HG02870 (cell line): Measurements from ENCODE around the gene PIH1D2.
A peak's percentile ranks its signal among the peaks of the same experiment; 100 is the strongest.
"Not testable (repeated sequence)": the region's sequence is repeated elsewhere in the genome, so short reads cannot be mapped to it uniquely, and the experiment has no call there.

Experiments used
- ATAC-seq: cut with Tn5 transposase; IDR thresholded peaks from one replicate; pipeline ENCODE4 v1.9.1; 2021; ENCODE audit warnings: mild to moderate bottlenecking, moderate library complexity; ENCODE audit not compliant: unreplicated experiment

Gene PIH1D2

DNA sequence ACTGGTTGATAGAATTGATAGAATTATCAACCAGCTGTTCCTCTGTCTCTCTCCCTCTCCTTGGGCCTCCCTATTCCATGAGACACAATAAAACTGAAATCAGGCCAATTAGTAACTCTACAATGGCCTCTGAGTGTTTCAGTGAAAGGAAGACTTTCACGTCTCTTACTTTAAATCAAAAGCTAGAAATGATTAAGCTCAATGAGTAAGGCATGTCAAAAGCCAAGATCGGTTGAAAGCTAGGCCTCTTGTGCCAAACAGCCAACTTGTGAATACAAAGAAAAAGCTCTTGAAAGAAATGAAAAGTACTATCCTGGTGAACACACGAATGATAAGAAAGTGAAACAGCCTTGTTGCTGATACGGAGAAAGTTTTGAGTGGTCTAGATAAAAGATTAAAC, 16.6 kb downstream of the PIH1D2 start:
- ATAC-seq: no peak

DNA sequence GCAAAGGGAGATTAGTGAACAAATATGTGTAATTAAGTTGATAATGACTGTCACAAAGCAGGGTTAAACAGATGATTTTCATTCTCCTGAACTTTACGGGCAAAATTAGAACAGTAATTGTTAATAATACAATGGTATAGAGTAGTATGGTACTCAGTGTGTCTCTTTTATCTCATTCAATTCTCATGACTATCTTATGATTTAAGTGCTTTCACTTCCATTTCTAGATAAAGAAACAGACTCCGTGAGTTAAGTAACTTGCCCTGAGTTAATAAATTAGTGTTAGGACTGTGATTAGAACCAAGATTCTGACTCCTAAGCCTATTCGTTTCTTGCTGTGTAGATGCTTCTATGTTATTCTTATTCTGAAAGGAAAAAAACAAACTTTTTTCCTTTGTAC, 22.0 kb downstream of the PIH1D2 start:
- no peak for ATAC-seq

- ATAC-seq: peak; percentile 85
Observed at GRCh38 chr11:112050721-112051120, 23.1 kb downstream of the PIH1D2 start.

DNA sequence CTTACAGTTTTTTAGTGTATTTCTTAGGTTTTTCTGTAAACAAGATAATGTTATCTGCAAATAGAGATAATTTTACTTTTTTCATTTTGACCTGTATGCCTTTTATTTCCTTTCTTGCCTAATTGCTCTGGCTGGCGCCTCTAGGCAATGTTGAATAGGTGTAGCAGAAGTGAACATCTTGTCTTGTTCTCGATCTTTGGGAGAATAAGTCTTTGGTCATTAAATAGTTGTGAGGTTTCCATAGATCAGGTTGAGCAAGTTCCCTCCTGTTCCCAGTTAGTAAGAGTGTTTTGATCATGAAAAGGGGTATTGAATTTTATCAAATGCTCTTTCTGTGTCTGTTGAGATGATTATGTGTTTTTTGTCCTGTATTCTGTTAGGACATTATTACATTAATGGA, 24.0 kb downstream of the PIH1D2 start:
- ATAC-seq: no peak

GRCh38 chr11:112048256-112048655, 25.6 kb downstream of the PIH1D2 start:
- ATAC-seq: not testable (repeated sequence)

- ATAC-seq: not testable (repeated sequence)
Observed at GRCh38 chr11:112046647-112047046, 27.2 kb downstream of the PIH1D2 start.

GRCh38 chr11:112044961-112045360, 28.9 kb downstream of the PIH1D2 start:
- no peak for ATAC-seq

DNA sequence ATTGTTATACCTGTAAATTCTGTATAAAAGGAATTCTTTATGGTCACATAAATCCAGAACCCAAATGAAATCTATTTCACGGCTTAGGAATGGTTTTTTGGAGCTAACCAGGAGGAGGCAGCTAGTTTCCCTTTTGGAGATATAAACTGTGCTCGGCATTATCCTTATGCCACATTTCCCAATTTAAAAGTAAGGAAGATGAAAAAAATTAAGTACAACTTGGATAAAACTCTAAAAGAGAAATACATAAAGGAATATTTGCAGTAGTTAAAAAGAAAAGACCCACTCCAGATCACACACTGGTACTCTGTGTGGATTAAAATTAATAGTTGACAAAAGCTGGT, 30.9 kb downstream of the PIH1D2 start:
- no peak for ATAC-seq

GRCh38 chr11:112042161-112042960, 31.5 kb downstream of the PIH1D2 start:
- ATAC-seq: no peak

DNA sequence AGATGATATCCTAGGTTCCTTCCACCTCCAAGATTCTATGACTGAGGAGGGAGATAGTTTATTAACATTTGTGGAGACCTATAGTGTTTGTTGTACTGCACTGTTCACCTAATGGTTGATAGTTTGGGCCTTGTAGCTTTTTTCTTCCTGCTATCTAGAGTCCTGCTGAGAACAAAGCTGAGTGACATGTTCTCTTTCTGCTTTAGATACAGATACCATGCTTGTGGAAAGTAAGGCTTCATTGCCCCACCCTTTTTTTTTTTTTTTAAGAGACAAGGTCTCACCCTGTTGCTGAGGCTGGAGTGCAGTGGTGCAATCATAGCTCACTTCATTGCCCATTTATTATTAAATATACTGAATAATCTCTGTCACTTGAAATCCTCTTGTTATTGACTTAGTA, 36.3 kb downstream of the PIH1D2 start:
- ATAC-seq: no peak

- no peak for ATAC-seq
Observed at GRCh38 chr11:112033902-112034301, 39.9 kb downstream of the PIH1D2 start.

DNA sequence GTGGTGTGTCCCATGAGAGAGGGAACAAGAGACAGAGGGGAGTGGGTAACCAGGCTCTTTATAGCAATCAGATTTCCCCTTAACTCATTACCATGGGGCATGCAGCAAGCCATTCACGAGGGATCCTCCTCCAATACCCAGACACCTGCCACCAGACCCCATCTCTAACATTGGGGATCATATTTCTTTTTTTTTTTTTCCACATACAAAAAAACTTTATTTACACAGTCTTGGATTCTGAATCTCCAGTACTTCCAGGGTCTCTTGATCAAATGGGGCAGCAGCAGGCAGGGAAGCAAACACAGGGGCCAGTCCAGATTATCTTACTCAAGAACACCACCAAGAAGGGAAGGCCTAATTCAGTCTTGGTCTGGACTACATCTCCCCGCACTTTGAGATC, 44.4 kb downstream of the PIH1D2 start:
- no peak for ATAC-seq

GRCh38 chr11:112026784-112027410, 46.9 kb downstream of the PIH1D2 start:
- ATAC-seq: not testable (repeated sequence)

DNA sequence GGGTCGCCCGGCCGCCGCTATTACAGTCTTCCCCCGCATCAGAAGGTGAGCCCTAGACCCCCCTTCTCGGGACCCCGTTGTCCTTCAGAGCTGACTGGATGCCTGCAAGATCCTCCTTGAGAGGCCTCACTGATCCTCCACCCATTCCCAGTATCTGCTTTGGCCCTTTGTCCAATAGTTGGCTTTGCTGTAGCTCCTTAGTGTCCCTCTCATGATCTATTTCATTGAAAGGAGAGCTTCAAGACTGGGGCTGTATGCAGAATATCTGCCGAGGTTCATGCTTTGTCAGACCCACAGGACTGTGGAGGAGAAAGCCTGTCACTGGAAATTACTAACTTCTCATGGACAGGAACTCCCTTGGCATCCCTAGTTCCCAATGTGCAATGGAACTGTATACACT, 48.1 kb downstream of the PIH1D2 start:
- no peak for ATAC-seq

GRCh38 chr11:112024773-112025678, 48.8 kb downstream of the PIH1D2 start, which contains the start of gene DLAT:
TSS of gene DLAT (plus strand) at chr11:112025408. CDS start at chr11:112025473, 65 bp downstream.
- peak; percentile 60 for ATAC-seq

DNA sequence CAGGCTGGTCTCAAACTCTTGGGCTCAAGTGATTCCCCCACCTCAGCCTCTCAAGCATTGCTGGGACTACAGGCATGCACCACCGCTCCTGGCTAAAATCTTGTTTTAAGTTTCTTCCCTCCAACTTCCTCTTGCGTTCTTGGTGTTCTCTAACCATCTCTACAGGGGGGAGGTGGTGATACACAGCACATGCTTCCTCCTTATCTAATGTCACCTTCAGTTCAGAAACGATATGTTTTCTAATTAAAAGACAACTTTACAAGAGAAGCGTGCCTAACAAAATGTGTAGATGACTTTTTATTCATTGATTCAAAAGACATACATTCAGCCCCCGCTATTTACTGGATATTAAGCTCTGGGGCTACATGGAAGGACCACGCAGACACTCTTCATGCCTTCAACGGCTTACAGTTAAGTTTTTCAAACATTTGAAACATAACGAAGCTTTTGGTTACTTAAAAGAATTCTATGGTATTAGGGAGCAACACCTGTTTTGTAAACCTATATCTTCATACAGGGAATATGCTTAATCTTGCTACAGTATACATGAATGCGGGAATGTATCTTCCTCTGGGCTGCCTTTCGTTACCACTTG, 49.5 kb downstream of the PIH1D2 start:
- peak; percentile 52 for ATAC-seq

GRCh38 chr11:112023104-112023503, 50.7 kb downstream of the PIH1D2 start:
- no peak for ATAC-seq

DNA sequence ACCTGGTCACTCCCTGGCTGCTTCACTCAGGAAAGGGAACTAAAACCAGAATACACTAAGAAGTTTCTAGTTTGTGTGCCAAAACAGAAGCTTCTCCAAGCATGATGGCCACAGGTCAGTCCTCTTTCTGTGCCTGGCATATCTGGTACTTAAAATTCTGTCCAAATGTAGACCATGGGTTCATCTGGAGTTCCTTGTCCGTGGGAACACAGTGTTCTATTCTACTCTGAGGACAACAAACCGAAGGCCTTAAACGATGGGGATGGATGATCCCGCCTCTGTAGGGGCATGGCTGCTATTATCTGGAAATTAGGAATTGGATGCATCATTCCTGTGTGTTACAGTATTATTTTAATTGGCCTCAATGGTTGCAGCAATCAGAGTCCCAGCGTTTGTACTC, 54.8 kb downstream of the PIH1D2 start:
- ATAC-seq: no peak
